Fibroblast of mammary gland (primary cell): Measurements from ENCODE around the gene KCNIP4.

Experiments
- DNase-seq: peaks from one replicate; pipeline ENCODE4 v3.0.0-alpha.2; 2010; ENCODE audit warnings: low read depth
- H3K4me3 ChIP-seq: 2 replicates; pipeline ENCODE4 v1.5.1; 2011; ENCODE audit warnings: low read depth, mild to moderate bottlenecking, low read length, moderate library complexity; ENCODE audit not compliant: control insufficient read depth
- CTCF ChIP-seq: conservative IDR thresholded peaks from 2 replicates; pipeline ENCODE4 v1.5.1; 2011; ENCODE audit warnings: low read depth, low read length, inconsistent platforms; ENCODE audit not compliant: control insufficient read depth, insufficient read depth

The KCNIP4 gene

GRCh38 chr4:21385706-21386105 is 562.9 kb downstream of the KCNIP4 start:
- no peak for TF ChIP-seq CTCF
- no peak for DNase-seq
- no peak overlapping the region for H3K4me3 ChIP-seq

GRCh38 chr4:21384609-21385008 is 564.0 kb downstream of the KCNIP4 start:
- TF ChIP-seq CTCF, result no peak
- no peak for DNase-seq
- H3K4me3 ChIP-seq, result no peak overlapping the region

- no peak for TF ChIP-seq CTCF
- H3K4me3 ChIP-seq, result no peak overlapping the region
- DNase-seq, result no peak
Measured at GRCh38 chr4:21380861-21381260, 567.7 kb downstream of the KCNIP4 start.

GRCh38 chr4:21377046-21377445 is 571.5 kb downstream of the KCNIP4 start:
- no peak for DNase-seq
- TF ChIP-seq CTCF, result no peak
- no peak overlapping the region for H3K4me3 ChIP-seq

GRCh38 chr4:21376176-21376575 is 572.4 kb downstream of the KCNIP4 start:
- H3K4me3 ChIP-seq, result no peak overlapping the region
- no peak for TF ChIP-seq CTCF
- DNase-seq, result no peak

GRCh38 chr4:21374641-21375368 is 573.8 kb downstream of the KCNIP4 start:
- no peak for TF ChIP-seq CTCF
- no peak overlapping the region for H3K4me3 ChIP-seq
- no peak for DNase-seq
